RWPE1 (cell line): ENCODE data around the gene FYCO1.
A peak's percentile ranks its signal among the peaks of the same experiment; 100 is the strongest.

Source experiments
- CTCF ChIA-PET: fragments of 350-600 bp; sonication (Branson Sonifier 250); formaldehyde crosslinking; extraction: SDS; loops from one replicate; lab custom pipeline; 2021; lab: Yijun Ruan, JAX
- POLR2A ChIA-PET: fragments of 400-600 bp; formaldehyde crosslinking; extraction: SDS; loops from one replicate; lab custom pipeline; 2020; ENCODE audit warnings: antibody characterized with exemption; ENCODE audit not compliant: low non-redundant PET; lab: Yijun Ruan, JAX
- DNase-seq: peaks from one replicate; pipeline ENCODE4 v3.0.0; 2012; ENCODE audit warnings: low spot score
- H3K27ac ChIP-seq: fragments of 450-650 bp; 2 replicates; pipeline ENCODE4 v1.5.1; 2017
- CTCF ChIP-seq: fragments of 450-650 bp; conservative IDR thresholded peaks from 2 replicates; pipeline ENCODE4 v1.5.1; 2017; ENCODE audit warnings: low read depth, mild to moderate bottlenecking

FYCO1 gene

GRCh38 chr3:45988804-45989203 lies 6.8 kb downstream of the FYCO1 start:
- DNase-seq: peak; percentile 55
- TF ChIP-seq CTCF: no peak
- ChIA-PET POLR2A (no interaction called here), CTCF (no interaction called here)
- H3K27ac ChIP-seq: no peak overlapping the region

- no peak overlapping the region for H3K27ac ChIP-seq
- TF ChIP-seq CTCF: no peak
- no peak for DNase-seq
- POLR2A ChIA-PET: no interaction called here
- CTCF ChIA-PET: no interaction called here
Measured at GRCh38 chr3:45988362-45988761, 7.3 kb downstream of the FYCO1 start.

- CTCF ChIA-PET: no interaction called here
Measured at GRCh38 chr3:45987368-45988291, 8.0 kb downstream of the FYCO1 start.

GRCh38 chr3:45986303-45986982 lies 9.2 kb downstream of the FYCO1 start:
- peak overlapping the region; percentile 42; the same call in 1 of the 2 replicates for H3K27ac ChIP-seq
- no peak for TF ChIP-seq CTCF
- CTCF ChIA-PET: no interaction called here
- POLR2A ChIA-PET: no interaction called here
- peak; percentile 46 for DNase-seq

More at GRCh38 chr3:45987368-45988291, 8.0 kb downstream of the FYCO1 start:
- no peak for DNase-seq
- no peak for TF ChIP-seq CTCF
- POLR2A ChIA-PET: no interaction called here
- H3K27ac ChIP-seq: no peak overlapping the region

- no peak for TF ChIP-seq CTCF
- CTCF ChIA-PET: no interaction called here
- H3K27ac ChIP-seq: 0 out of 2 replicates have a peak overlapping the region, but pooled peaks have one; percentile 42
- POLR2A ChIA-PET: no interaction called here
- DNase-seq: no peak
Measured at GRCh38 chr3:45985532-45986302, 9.9 kb downstream of the FYCO1 start.
